Muscle layer of duodenum (tissue), 2 donors: ENCODE results near the gene PIAS1.

Experiments used
- H3K27ac ChIP-seq: one replicate; pipeline ENCODE4 v1.7.0; 2013; ENCODE audit warnings: mild to moderate bottlenecking, low read length
- H3K27me3 ChIP-seq: one replicate; pipeline ENCODE4 v1.7.0; 2013; ENCODE audit warnings: low read depth, mild to moderate bottlenecking, control low read depth, low read length
- H3K36me3 ChIP-seq, 2 donors: one replicate each; pipeline ENCODE4 v1.7.0; 2013; ENCODE audit warnings: low read length in 2 of 2, control low read depth in 1 of 2, mild to moderate bottlenecking in 1 of 2; ENCODE audit not compliant: insufficient read depth in 2 of 2, control insufficient read depth in 1 of 2
- H3K4me1 ChIP-seq, 2 donors: one replicate each; pipeline ENCODE4 v1.7.0; 2013; ENCODE audit warnings: low read length in 2 of 2, mild to moderate bottlenecking in 2 of 2, control low read depth in 1 of 2, moderate library complexity in 1 of 2; ENCODE audit not compliant: insufficient read depth in 2 of 2, control insufficient read depth in 1 of 2
- H3K4me3 ChIP-seq, 2 donors: one replicate each; pipeline ENCODE4 v1.7.0; 2013; ENCODE audit warnings: low read length in 2 of 2, low read depth in 1 of 2, mild to moderate bottlenecking in 1 of 2
- H3K9me3 ChIP-seq, 2 donors: one replicate each; pipeline ENCODE4 v1.7.0; 2013; ENCODE audit warnings: low read length in 2 of 2, control low read depth in 1 of 2, mild to moderate bottlenecking in 1 of 2; ENCODE audit not compliant: control insufficient read depth in 1 of 2
- donor health status: healthy.

PIAS1 gene

GRCh38 chr15:68126396-68126795, 72.3 kb downstream of the PIAS1 start:
- Histone ChIP-seq H3K36me3 (no peaks in the 10 kb centered on the region), H3K9me3 (no peaks in the 10 kb centered on the region), H3K4me1 (no peaks in the 10 kb centered on the region), H3K27me3 (no peaks in the 10 kb centered on the region), H3K27ac (no peak overlapping the region), H3K4me3 (no peak overlapping the region)

- H3K4me3 ChIP-seq, result no peak overlapping the region
- H3K9me3 ChIP-seq, result no peaks in the 10 kb centered on the region
- H3K36me3 ChIP-seq, result no peaks in the 10 kb centered on the region
- H3K27me3 ChIP-seq, result no peaks in the 10 kb centered on the region
- H3K27ac ChIP-seq, result no peak overlapping the region
- H3K4me1 ChIP-seq, result no peaks in the 10 kb centered on the region
These were observed 75.0 kb downstream of the PIAS1 start for GRCh38 chr15:68129072-68129471.

GRCh38 chr15:68130851-68131250, 76.7 kb downstream of the PIAS1 start:
- Histone ChIP-seq H3K36me3 (no peaks in the 10 kb centered on the region), H3K9me3 (no peaks in the 10 kb centered on the region), H3K4me1 (no peaks in the 10 kb centered on the region), H3K27me3 (no peaks in the 10 kb centered on the region), H3K27ac (no peak overlapping the region), H3K4me3 (no peak overlapping the region)

- Histone ChIP-seq H3K27me3 (no peaks in the 10 kb centered on the region), H3K4me1 (no peaks in the 10 kb centered on the region), H3K4me3 (no peak overlapping the region), H3K36me3 (no peaks in the 10 kb centered on the region), H3K9me3 (no peaks in the 10 kb centered on the region), H3K27ac (no peak overlapping the region)
These were observed 83.0 kb downstream of the PIAS1 start for GRCh38 chr15:68137096-68137495.

GRCh38 chr15:68143129-68143528, 89.0 kb downstream of the PIAS1 start:
- H3K4me1 ChIP-seq, result no peaks in the 10 kb centered on the region
- H3K27me3 ChIP-seq, result no peaks in the 10 kb centered on the region
- H3K36me3 ChIP-seq, result peaks cover 6 to 21% of the 10 kb centered on the region in 2 donors
- H3K27ac ChIP-seq, result no peak overlapping the region
- no peak overlapping the region for H3K4me3 ChIP-seq
- H3K9me3 ChIP-seq, result no peaks in the 10 kb centered on the region

GRCh38 chr15:68143785-68144184, 89.7 kb downstream of the PIAS1 start:
- H3K4me1 ChIP-seq, result no peaks in the 10 kb centered on the region
- H3K27me3 ChIP-seq, result no peaks in the 10 kb centered on the region
- H3K36me3 ChIP-seq, result peaks cover 6 to 21% of the 10 kb centered on the region in 2 donors

GRCh38 chr15:68145706-68146105, 91.6 kb downstream of the PIAS1 start:
- no peak overlapping the region for H3K4me3 ChIP-seq
- H3K27ac ChIP-seq, result no peak overlapping the region
- H3K9me3 ChIP-seq, result no peaks in the 10 kb centered on the region
- no peaks in the 10 kb centered on the region for H3K4me1 ChIP-seq
- peaks cover 6 to 21% of the 10 kb centered on the region in 2 donors for H3K36me3 ChIP-seq
- H3K27me3 ChIP-seq, result no peaks in the 10 kb centered on the region

More at GRCh38 chr15:68143785-68144184, 89.7 kb downstream of the PIAS1 start:
- Histone ChIP-seq H3K9me3 (no peaks in the 10 kb centered on the region), H3K4me3 (no peak overlapping the region), H3K27ac (no peak overlapping the region)

- H3K27me3 ChIP-seq, result no peaks in the 10 kb centered on the region
- no peaks in the 10 kb centered on the region for H3K9me3 ChIP-seq
- peaks cover 6 to 21% of the 10 kb centered on the region in 2 donors for H3K36me3 ChIP-seq
These were observed 93.9 kb downstream of the PIAS1 start for GRCh38 chr15:68148039-68148438.

GRCh38 chr15:68149059-68149458, 94.9 kb downstream of the PIAS1 start:
- Histone ChIP-seq H3K27ac (no peak overlapping the region), H3K9me3 (no peaks in the 10 kb centered on the region), H3K36me3 (peaks cover 6 to 15% of the 10 kb centered on the region in 2 donors), H3K4me3 (no peak overlapping the region), H3K4me1 (no peaks in the 10 kb centered on the region), H3K27me3 (no peaks in the 10 kb centered on the region)

More at GRCh38 chr15:68148039-68148438, 93.9 kb downstream of the PIAS1 start:
- Histone ChIP-seq H3K27ac (no peak overlapping the region), H3K4me3 (no peak overlapping the region), H3K4me1 (no peaks in the 10 kb centered on the region)

- Histone ChIP-seq H3K27ac (no peak overlapping the region), H3K36me3 (peaks cover 6 to 15% of the 10 kb centered on the region in 2 donors), H3K9me3 (no peaks in the 10 kb centered on the region), H3K4me1 (peaks cover 0 to 8% of the 10 kb centered on the region in 2 donors), H3K4me3 (no peak overlapping the region), H3K27me3 (no peaks in the 10 kb centered on the region)
These were observed 96.1 kb downstream of the PIAS1 start for GRCh38 chr15:68150187-68150586.

GRCh38 chr15:68151277-68151676, 97.2 kb downstream of the PIAS1 start:
- peaks cover 6 to 13% of the 10 kb centered on the region in 2 donors for H3K36me3 ChIP-seq
- no peak overlapping the region for H3K27ac ChIP-seq
- H3K9me3 ChIP-seq, result no peaks in the 10 kb centered on the region
- H3K4me1 ChIP-seq, result peaks cover 0 to 9% of the 10 kb centered on the region in 2 donors
- no peaks in the 10 kb centered on the region for H3K27me3 ChIP-seq
- no peak overlapping the region for H3K4me3 ChIP-seq

GRCh38 chr15:68152342-68152741, 98.2 kb downstream of the PIAS1 start:
- Histone ChIP-seq H3K27ac (no peak overlapping the region), H3K27me3 (no peaks in the 10 kb centered on the region), H3K4me3 (no peak overlapping the region), H3K36me3 (peaks cover 0 to 4% of the 10 kb centered on the region in 2 donors), H3K9me3 (no peaks in the 10 kb centered on the region), H3K4me1 (peaks cover 0 to 9% of the 10 kb centered on the region in 2 donors)
